Measurements from ENCODE around the gene FLT1. TPM values are rescaled to one million over a fixed set of nuclear protein-coding genes. Genes with fewer than 3 reads are reported as not detected.

The FLT1 gene
- total RNA-seq, 1 experiment from 2014 or later, result 0.25 TPM

GRCh38 chr13:28408235-28408848 is 86.6 kb downstream of the FLT1 start:
- H3K27me3 ChIP-seq (ENCODE audit: insufficient read depth, low read length), result peaks cover 3% of the 10 kb centered on the region; the same call in 1 of the 2 replicates
- DNase-seq (ENCODE audit: low read depth, low spot score) (no peak), ATAC-seq (no peak)
- H3K36me3 ChIP-seq (ENCODE audit: control insufficient read depth in 1 of 2, insufficient read depth in 2 of 2, low read length in 2 of 2), result no peaks in the 10 kb centered on the region
- H2AFZ ChIP-seq (ENCODE audit: low read depth, low read length, poor library complexity, severe bottlenecking), result no peak overlapping the region
- BruUV-seq (replicated peaks), result no TSS peak
- ChIA-PET CTCF (no interaction called here), POLR2A (no interaction called here), RAD21 (ENCODE audit: low non-redundant PET in 1 of 2, low total read pairs in 2 of 2, uncharacterized antibody in 2 of 2, unreplicated experiment in 2 of 2) (no interaction called here)
- H3K4me3 ChIP-seq (replicated peaks in 1 of 2; ENCODE audit: low read depth in 1 of 2, low read length in 2 of 2), result no peak overlapping the region
- no peak for TF ChIP-seq CBX3 (IDR thresholded peaks at IDR 0.05; ENCODE audit: low read depth)
- TF ChIP-seq POLR2A (IDR thresholded peaks at IDR 0.05; ENCODE audit: borderline replicate concordance, extremely low read depth, insufficient read depth, insufficient read length), result no peak
- no peak for TF ChIP-seq EZH2 (IDR thresholded peaks at IDR 0.05)
- no peak for TF ChIP-seq JUND (IDR thresholded peaks at IDR 0.05)
- no peak for TF ChIP-seq CTCF (IDR thresholded peaks at IDR 0.05 in 2 of 3, conservative IDR thresholded peaks at IDR 0.05 in 1 of 3; ENCODE audit: borderline replicate concordance in 1 of 3, insufficient read depth in 1 of 3, low read depth in 2 of 3, low read length in 2 of 3)
- no peak for TF ChIP-seq RAD21 (IDR thresholded peaks at IDR 0.05; ENCODE audit: low read depth)
- no peak for TF ChIP-seq SIN3A (IDR thresholded peaks at IDR 0.05; ENCODE audit: low read depth)
- no peak for TF ChIP-seq ZBTB33 (IDR thresholded peaks at IDR 0.05; ENCODE audit: extremely low read depth, insufficient replicate concordance, low read length)
- no peak for TF ChIP-seq SP1 (IDR thresholded peaks at IDR 0.05; ENCODE audit: low read depth)
- no peak for TF ChIP-seq ELF1 (IDR thresholded peaks at IDR 0.05; ENCODE audit: borderline replicate concordance, low read depth)
- no peaks in the 10 kb centered on the region for H3K9me2 ChIP-seq (ENCODE audit: insufficient read depth)
- H3K4me2 ChIP-seq (ENCODE audit: low read length), result no peak overlapping the region
- no peaks in the 10 kb centered on the region for H3K9me3 ChIP-seq (ENCODE audit: control insufficient read depth in 1 of 2, insufficient read depth in 1 of 2, low read depth in 1 of 2, low read length in 2 of 2)
- intact Hi-C loops (cut with micrococcal nuclease), result no loop called here
- H3K27ac ChIP-seq (ENCODE audit: low read depth, low read length), result no peak overlapping the region
- H3K79me2 ChIP-seq (ENCODE audit: insufficient read depth, low read length), result no peaks in the 10 kb centered on the region
- no peak overlapping the region for H3K9ac ChIP-seq (ENCODE audit: low read length)
- H3K4me1 ChIP-seq (ENCODE audit: control insufficient read depth in 1 of 2, insufficient read depth in 2 of 2, low read length in 2 of 2), result no peaks in the 10 kb centered on the region
- H4K20me1 ChIP-seq (ENCODE audit: insufficient read depth), result no peaks in the 10 kb centered on the region
